Stimulated activated CD8-positive, alpha-beta memory T cell treated with anti-CD3 and anti-CD28 coated beads, Interleukin-7, amount 100 ng/mL, for 24 hours (primary cell): Measurements from ENCODE around the gene PMF1.

Experiments used
- DNase-seq: peaks from one replicate; pipeline ENCODE4 v3.0.0-alpha.2; 2020; ENCODE audit warnings: low read depth

PMF1 gene

DNA sequence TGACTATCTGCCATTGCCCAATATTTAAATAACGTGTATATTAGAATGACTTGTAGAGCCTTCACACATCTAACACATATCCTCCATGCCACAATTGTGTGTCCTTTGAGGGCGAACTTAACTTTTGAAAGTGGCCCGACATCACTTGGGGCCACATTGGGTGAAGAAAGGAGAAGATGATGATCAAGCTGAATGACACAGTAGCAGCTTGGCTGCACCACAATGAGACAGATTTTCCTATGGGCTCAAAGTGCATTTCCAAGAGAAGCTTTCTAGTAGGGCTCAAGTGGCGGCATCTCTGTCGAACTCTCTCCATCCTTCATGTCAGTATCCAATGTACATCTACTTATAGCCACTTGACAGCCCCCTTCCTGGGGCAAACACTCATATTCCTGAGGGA lies 25.4 kb downstream of the PMF1 start:
- no peak for DNase-seq

DNA sequence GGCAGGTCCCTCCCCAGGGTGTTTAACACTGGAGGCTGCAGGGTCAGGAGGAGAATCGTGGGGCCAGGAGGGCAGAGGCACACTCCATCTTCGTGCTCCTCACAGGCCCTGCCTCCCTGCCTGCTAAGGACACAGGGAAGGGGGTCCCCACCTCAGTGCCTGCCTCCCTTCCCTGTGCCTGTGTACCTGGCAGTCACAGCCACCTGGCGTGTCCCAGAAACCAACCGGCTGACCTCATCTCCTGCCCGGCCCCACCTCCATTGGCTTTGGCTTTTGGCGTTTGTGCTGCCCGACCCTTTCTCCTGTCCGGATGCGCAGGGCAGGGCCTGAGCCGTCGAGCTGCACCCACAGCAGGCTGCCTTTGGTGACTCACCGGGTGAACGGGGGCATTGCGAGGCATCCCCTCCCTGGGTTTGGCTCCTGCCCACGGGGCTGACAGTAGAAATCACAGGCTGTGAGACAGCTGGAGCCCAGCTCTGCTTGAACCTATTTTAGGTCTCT lies 28.6 kb downstream of the PMF1 start:
- DNase-seq = no peak

DNA sequence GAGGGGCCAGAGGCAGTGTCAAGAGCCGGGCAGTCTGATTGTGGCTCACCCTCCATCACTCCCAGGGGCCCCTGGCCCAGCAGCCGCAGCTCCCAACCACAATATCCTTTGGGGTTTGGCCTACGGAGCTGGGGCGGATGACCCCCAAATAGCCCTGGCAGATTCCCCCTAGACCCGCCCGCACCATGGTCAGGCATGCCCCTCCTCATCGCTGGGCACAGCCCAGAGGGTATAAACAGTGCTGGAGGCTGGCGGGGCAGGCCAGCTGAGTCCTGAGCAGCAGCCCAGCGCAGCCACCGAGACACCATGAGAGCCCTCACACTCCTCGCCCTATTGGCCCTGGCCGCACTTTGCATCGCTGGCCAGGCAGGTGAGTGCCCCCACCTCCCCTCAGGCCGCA lies 29.1 kb downstream of the PMF1 start, which contains the start of gene BGLAP:
Gene BGLAP (plus strand): TSS at position 259 of the 400 bp plus-strand sequence. CDS start 48 bp downstream, at position 307.
- no peak for DNase-seq

DNA sequence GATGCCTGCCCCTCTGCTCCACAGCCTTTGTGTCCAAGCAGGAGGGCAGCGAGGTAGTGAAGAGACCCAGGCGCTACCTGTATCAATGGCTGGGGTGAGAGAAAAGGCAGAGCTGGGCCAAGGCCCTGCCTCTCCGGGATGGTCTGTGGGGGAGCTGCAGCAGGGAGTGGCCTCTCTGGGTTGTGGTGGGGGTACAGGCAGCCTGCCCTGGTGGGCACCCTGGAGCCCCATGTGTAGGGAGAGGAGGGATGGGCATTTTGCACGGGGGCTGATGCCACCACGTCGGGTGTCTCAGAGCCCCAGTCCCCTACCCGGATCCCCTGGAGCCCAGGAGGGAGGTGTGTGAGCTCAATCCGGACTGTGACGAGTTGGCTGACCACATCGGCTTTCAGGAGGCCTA lies 29.9 kb downstream of the PMF1 start:
- no peak for DNase-seq

DNA sequence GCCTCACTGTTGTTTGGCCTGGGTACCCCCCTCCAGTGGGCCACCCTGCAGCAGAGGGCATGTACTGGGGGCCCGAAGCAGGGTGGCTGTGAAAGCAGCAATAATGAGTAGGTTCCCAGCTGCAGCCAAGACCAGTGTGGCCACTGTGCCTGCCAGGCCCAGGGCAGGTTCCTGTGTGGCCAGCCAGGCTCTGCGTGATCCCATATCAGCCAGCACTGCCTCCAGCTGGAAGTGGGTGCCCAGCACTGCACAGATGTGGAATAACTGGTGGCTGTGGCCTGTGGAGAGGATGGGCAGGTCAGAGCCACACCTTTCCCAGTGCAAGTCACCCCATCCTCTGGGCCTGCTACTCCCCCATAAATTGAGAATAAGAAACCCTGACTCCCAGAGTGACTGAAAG lies 31.3 kb downstream of the PMF1 start:
- no peak for DNase-seq

DNA sequence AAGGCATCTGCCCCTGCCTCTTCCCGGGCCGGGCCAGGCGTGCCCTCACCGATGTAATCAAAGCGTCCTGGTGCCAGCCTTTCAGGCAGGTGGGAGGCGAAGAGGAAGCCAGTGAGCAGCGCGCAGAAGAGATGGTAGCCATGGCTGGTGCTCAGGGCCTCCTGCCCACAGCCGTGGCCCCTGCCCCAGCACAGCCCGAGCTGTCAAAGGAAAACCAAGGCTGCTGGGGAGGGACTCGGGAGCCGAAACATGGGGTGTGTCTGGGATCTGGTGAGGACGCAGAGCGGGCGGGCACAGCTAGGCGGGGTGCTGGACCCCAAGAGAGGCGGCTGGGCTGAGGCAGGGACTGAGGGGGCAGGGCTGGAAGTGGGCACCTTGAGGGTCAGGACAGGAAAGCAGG lies 31.9 kb downstream of the PMF1 start:
- DNase-seq = no peak

DNA sequence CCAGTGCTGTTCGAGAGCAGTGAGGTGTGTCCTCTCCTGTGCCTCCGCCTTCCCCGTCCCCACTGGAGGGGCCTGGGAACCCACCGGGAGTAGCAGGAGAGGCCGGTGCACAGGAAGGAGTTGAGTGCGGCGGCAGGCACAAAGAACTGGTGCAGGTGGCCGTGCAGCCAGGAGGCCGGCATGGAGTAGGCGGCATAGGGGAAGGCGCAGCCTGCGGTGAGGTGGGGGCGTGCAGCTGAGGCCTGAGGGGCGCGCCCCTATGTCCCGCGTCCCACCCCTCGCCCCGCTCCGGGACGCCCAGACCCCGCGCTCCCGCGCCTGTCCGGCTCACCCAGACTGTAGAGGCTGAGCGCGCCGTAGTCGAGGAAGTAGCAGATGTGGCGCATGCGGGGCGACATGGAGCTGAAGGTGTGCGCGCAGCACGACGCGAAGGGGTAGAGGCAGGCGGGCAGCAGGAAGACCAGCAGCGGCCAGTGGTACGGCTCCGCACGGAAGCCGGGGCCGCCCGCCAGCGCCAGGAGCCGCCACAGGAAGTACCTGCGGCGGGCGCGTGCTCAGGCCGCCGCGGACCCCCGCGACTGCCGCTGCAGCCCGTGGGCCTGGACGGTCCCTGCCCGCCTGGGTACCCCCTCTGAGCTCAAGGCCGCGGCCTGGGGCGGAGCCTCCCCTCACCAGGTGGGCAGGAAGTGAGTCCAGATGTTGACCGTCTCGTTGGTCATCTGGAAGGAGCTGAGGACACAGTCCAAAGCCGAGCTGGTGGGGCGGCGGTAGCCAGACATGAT lies 32.8 kb downstream of the PMF1 start:
- no peak for DNase-seq

DNA sequence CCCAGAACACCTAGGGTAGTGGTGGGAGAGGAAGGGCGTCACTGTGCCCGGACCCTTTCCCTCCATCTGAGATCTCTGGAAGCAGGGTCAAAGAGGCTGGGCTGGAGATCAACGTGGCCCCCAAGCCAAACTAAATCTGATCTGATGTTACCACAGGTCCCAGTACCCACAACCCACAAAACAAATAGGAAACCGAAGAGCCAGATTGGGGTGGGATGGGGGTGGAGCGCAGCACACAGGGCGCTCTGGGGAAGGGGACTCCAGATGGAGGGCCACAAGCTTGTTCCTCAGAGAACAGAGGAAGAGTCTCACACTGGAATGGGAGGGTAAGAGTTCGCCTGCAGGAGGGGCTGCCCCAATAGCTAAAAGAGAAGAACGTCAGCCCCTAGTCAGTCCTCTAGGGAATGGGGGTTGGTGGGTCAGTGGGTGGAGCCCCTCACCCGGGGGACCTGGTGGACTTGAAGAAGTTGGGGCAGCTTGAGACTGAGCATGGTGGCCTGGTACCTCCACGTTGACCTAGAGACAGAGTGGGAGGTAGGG lies 33.5 kb downstream of the PMF1 start:
- DNase-seq = no peak

DNA sequence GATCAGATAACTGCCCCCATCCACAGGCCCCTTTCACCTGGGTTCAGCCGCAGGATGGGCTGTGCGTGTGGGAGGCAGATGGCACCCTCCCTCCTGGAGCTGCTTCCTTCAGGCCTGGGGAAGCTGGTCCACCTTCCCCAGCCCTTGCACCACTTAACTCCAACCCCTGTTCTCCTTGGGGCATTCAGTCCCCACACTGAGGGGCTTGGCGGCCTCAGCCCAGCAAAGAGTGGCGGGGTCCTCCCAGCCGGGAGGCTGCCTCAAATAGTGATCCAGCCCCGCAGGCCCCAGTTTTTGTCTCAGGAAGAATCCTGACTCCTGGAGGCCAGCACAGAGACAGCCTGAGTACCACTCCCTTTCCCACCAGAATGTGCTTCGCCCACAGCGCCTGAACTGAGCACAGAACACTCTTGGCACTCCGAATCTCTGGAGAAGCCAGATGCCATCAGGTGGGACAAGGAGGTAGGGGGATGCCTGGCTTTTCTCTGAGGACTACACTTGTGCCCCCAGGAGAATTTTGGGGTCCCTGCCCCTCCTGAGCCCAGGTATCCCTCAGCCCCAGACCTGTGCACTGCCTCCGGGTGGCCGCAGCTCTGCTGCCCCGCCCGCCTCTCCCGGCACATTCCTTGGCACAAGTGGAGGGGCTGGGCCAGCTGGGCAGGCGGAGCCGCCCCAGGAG lies 34.1 kb downstream of the PMF1 start:
- DNase-seq = no peak

DNA sequence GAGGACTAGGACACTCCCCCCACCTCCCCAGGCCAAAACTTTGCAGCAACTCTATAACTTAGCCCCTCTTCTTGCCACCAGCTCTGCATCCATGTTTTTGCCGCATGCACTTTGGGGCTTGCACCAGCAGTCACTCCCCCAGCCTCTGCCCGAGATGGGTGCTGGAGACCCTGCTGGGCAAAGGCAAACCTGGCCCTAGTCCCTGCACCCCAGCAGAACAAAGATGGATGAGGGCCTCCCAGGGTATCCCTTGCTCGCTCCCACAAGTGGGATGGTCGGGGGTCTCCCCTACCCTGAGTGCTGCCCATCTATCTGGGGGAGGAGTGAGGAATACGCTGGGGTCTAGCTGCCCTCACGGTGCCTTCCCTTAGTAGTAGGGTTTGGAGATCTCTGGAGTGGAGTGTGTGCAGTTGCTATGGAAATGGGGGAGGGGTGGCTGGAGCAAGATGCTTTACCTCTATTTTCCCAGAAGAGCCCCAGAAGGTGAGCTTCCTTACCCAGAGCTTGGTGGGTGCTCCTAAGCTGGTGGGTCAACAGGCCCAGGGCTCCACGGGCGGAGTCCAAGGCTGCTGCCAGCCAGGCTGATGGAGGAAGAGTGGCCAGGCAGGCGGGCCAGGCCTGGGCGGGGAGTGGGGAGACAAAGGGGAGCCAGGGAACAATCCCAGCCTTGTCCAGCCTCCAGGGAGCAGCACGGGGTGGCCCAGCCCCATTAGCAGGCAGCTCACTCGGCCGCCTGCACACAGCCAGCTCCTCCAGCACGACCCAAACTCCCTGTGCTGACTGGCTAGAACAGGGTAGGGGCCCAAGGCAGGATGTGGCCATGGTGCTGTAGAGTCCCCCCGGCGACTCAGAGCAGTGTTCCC lies 34.9 kb downstream of the PMF1 start, which contains the start of gene PAQR6:
Gene PAQR6 (minus strand): TSS at position 597 of the 863 bp plus-strand sequence. CDS start 1,325 bp downstream, outside the sequence.
- no peak for DNase-seq

DNA sequence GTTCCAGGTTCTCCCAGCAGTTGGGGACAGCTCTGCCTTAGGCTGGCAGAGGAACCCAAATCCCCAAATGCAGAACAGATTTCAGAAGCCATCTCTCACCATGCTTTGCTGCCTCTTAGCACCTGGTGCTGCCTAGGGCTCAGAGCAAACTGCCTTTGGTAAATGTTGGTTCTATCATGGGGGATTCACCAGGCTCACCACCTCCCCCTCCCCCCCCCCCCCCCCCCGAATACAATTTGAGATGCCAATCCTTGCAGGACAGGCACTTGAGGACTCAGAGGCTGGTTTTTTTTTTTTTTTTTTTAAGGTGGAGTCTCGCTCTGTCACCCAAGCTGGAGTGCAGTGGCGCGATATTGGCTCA lies 35.5 kb downstream of the PMF1 start:
- DNase-seq = no peak

DNA sequence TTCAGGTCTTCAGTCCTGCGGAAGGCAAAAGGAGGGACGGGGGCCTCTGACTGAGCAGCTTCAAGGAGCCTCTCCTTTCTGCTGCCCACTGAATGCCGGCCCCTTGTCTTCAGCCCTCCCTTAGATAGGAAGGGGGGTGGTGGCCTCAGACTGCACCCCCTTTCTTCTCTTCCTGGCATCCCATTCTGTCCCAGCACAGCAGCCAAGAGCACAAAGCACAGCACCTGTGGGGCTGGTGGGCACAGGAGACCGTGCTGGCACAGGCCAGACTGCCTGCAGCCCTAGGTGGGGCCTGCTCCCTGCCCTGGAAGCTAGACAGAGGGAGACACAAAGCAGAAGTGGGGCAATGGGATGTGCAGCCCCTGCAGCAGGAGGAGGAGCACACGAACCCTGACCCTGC lies 36.8 kb downstream of the PMF1 start:
- no peak for DNase-seq

DNA sequence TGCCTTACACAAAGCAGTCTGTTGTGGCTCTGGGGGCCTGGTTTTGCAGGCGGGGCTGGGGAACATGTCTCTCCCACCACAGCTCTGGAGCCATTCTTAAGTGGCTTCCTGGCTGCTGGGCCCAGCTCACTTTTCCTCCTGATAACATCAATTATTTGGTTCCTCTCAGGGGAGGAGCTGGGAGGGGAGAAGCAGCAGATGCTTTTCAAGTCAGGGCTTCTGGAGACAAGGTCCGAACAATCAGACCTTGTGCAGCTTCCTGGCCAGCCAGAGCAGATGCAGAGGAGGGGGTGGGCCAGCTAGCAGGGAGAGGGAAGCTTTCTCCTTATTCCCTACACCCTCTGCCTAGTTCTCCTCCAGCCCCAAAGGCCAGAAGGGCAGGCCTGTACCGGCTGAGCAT lies 38.7 kb downstream of the PMF1 start:
- DNase-seq = no peak

DNA sequence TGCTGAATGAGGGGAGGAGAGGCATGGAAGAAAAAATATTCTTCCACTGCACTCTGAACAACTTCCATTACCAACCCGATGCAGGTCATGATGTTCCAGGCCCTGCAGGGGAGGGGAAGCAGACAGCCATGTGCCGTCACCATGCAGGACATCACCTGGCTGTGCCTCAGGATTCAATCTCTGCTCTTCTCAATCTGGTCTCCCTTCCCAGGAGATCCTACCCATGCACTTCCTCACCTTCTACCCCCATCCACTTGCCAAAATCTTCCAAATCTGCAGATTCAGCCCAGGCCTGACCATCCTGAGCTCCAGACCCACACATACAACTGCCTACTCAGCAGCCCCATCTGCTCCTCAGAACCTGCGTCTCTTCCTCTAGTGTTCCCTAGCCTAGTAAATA lies 40.8 kb downstream of the PMF1 start:
- DNase-seq = no peak

DNA sequence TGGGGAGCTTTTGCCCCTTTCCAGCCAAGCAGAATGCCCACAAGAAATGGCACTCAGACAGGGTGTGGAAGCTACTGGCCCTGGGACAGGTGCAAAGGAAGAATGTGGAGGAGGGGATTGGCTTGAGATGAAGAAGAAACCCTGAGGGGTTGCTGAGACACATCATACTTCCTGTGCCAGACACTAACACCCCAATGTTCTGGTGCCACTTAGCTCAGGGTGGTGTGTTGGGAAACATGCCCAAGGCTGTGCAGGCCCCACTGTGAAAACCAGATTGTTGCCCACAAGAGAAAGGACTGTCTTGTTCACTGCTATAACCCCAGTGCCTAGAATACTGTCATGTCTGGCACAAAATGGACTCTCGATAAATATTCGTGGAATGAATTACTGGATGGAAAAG lies 44.9 kb downstream of the PMF1 start:
- DNase-seq = no peak

DNA sequence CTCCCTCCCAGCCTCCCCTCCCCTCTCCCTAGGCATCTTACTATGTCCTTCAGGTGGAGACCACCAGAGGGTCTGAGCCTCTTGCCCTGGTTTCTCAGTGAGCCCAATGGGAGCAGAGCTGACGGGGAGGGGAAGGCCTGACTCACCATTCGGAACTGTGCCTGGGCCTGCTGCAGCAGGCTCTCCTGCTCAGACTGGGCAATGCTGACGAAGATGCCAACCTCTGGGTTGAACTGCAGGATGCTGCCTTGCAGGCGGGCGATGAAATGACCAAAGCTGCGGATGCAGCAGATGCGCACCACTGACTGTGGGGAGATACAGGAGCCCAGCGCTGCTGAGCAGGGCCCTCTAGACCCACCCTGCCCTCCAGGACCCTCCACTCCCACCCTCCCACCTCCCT lies 46.1 kb downstream of the PMF1 start:
- no peak for DNase-seq

DNA sequence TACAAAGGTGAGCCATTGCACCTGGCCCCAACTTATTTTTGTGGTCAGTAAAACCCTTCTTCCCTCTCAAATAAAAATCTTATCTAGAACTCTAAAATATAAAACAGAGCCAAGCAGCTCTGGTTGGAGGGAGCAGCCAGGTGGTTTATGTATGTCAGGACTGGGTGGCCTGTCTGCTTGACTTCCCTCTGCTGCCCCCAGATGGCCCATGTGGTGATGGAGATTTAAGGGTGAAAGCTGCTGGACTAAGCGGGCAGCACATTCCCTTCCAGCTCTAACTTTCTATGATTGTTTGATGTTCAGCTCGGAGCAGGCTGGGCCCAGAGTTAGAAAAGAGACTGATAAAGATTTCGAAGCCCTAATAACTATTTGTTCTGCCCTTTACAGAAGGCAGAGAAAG lies 47.0 kb downstream of the PMF1 start:
- DNase-seq = no peak

DNA sequence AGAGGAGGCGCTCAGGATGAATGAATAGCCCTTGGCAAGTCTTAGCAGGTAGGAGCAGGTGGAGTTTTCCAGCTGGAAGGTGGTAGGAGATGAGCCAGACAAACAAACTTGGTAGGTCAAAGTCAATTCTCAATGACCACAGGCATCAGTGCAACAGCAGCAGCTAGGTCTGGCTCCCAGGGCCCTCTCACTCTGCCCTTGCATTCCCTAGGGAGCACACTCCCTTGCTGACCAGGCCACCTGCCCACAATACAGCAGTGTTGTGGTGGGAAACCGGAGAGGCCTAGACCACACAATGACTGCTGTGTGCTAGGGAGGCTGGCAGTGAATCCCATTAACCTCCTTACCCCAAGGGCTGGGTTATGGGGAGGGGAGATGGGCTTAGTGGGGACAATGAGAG lies 48.1 kb downstream of the PMF1 start:
- DNase-seq = no peak

DNA sequence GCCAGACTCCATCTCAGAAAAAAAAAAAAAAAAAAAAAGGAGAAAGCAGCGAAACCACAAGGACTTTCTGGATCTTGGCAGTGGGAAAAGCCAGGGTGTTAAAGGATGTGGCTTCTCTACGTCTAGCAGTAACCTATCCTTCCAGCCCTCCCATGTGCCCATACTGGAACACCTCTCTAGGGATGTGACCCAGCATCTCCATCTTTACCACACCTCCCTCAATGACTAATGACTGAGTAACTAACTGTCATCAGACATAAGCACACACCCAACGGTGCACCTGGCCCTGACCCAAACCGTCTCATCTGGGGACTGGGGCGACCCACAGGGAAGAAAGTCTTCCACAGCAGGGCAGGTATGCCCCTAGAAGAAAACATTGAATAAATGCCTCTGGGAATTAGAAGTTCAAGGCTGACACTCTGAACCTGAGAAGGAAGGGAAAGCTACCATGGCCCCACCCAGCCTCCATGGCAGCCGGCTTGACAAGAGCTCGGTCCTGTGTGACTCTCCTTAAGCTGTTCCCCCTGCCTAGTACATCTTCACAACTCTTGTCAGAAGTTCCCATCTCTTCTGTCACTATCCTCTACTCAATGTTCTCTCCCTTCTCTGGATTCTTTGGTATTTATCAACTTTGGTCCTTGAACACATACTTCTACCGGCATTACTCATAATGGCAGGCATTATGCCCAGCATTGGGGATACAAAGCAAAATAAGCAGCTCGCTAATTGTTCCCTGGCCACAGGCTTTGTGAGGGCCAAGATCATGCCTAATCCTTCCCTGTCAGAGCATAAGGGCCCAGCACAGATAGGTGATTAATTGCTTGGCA lies 49.9 kb downstream of the PMF1 start:
- DNase-seq = no peak

DNA sequence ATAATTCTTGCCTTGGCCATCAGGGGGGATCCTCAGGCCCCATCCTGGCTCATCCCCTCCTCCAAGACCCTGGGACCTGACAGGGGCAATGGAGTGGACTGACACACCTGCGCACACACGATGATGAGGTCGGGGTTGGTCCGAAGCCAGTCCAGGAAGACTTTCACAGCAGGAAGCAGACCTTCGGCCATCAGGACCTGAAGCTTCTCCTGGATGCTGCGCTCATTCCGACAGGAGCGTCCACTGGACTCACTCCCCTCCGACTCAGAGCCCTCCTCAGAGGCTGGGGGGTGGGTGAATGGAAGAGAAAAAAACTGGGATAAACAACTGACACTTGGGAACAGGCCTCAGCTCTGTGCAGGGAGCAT lies 50.5 kb downstream of the PMF1 start:
- no peak for DNase-seq

DNA sequence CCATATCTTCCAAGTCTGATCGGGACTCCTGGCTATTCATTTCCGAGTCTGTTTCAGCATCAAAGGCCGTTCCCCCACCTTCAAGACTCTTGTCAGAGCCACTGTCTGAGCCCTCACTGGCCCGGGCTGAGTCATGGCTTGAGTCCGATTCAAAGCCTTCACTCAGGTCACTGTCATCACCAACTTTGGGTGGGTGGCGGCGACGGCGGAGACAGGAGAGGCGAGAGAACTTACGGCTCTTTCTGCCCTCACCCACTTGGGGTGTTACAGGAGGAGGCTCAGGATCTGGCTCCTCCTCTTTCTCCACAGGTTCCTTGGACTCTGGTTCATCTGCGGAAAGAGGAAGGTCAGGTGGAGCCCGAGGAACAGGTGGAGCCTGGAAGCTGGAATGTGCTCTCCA lies 53.2 kb downstream of the PMF1 start:
- no peak for DNase-seq
